Panc1 (cell line): Measurements from ENCODE around the gene EIF3B.

Experiments
- POLR2AphosphoS5 ChIP-seq: IDR thresholded peaks from 2 replicates; pipeline ENCODE4 v1.6.1; 2012; ENCODE audit warnings: mild to moderate bottlenecking, low read depth, low read length, moderate library complexity
- TCF7L2 ChIP-seq: IDR thresholded peaks from 2 replicates; pipeline ENCODE4 v1.6.1; 2011; ENCODE audit warnings: mild to moderate bottlenecking, low read depth, low read length, inconsistent platforms
- TF ChIP-seq, protein P1 (sequence below): fragments of 450-650 bp; IDR thresholded peaks from 2 replicates; pipeline ENCODE4 v1.5.1; 2017; ENCODE audit warnings: mild to moderate bottlenecking
- TF ChIP-seq, protein P2 (sequence below), 2 experiments: IDR thresholded peaks; 2 replicates each; pipeline ENCODE4 v1.6.1; 2011 to 2012; ENCODE audit warnings: low read depth in 2 of 2, control low read depth in 1 of 2, low read length in 1 of 2, mild to moderate bottlenecking in 1 of 2, moderate library complexity in 1 of 2; ENCODE audit not compliant: insufficient read depth in 1 of 2

DNA sequence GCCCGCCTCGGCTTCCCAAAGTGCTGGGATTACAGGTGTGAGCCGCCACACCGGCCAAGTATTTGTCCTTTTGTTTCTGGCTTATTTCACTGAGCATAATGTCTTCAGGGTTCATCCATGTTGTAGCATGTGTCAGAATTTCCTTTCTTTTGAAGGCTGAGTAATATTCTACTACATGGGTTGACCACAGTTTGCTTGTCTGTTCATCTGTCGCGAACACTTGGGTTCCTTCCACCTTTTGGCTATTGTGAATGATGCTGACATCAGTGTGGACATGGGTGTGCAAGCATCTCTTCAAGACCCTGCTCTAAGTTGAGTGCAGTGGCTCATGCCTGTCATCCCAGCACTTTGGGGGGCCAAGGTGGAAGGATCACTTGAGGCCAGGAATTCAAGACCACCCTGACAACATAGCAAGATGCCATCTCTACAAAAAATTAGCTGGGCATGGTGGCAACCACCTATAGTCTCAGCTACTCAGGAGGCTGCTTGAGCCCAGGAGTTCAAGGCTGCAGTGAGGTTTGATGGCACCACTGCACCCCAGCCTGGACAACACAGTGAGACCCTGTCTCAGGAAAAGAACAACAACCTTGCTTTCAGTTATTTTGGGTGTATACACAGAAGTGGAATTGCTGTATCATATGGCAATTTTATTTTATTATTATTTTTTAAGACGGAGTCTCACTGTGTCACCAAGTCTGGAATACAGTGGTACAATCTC is 65.7 kb downstream of the EIF3B start:
- TF ChIP-seq POLR2AphosphoS5, result no peak
- TF ChIP-seq, protein P1, sequence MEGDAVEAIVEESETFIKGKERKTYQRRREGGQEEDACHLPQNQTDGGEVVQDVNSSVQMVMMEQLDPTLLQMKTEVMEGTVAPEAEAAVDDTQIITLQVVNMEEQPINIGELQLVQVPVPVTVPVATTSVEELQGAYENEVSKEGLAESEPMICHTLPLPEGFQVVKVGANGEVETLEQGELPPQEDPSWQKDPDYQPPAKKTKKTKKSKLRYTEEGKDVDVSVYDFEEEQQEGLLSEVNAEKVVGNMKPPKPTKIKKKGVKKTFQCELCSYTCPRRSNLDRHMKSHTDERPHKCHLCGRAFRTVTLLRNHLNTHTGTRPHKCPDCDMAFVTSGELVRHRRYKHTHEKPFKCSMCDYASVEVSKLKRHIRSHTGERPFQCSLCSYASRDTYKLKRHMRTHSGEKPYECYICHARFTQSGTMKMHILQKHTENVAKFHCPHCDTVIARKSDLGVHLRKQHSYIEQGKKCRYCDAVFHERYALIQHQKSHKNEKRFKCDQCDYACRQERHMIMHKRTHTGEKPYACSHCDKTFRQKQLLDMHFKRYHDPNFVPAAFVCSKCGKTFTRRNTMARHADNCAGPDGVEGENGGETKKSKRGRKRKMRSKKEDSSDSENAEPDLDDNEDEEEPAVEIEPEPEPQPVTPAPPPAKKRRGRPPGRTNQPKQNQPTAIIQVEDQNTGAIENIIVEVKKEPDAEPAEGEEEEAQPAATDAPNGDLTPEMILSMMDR, result no peak
- TF ChIP-seq, protein P2, sequence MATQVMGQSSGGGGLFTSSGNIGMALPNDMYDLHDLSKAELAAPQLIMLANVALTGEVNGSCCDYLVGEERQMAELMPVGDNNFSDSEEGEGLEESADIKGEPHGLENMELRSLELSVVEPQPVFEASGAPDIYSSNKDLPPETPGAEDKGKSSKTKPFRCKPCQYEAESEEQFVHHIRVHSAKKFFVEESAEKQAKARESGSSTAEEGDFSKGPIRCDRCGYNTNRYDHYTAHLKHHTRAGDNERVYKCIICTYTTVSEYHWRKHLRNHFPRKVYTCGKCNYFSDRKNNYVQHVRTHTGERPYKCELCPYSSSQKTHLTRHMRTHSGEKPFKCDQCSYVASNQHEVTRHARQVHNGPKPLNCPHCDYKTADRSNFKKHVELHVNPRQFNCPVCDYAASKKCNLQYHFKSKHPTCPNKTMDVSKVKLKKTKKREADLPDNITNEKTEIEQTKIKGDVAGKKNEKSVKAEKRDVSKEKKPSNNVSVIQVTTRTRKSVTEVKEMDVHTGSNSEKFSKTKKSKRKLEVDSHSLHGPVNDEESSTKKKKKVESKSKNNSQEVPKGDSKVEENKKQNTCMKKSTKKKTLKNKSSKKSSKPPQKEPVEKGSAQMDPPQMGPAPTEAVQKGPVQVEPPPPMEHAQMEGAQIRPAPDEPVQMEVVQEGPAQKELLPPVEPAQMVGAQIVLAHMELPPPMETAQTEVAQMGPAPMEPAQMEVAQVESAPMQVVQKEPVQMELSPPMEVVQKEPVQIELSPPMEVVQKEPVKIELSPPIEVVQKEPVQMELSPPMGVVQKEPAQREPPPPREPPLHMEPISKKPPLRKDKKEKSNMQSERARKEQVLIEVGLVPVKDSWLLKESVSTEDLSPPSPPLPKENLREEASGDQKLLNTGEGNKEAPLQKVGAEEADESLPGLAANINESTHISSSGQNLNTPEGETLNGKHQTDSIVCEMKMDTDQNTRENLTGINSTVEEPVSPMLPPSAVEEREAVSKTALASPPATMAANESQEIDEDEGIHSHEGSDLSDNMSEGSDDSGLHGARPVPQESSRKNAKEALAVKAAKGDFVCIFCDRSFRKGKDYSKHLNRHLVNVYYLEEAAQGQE (IDR thresholded peaks at IDR 0.05; ENCODE audit: insufficient read depth in 1 of 2, low read depth in 2 of 2, low read length in 1 of 2), result no peak
- TF ChIP-seq TCF7L2, result no peak
